Parathyroid adenoma (tissue), 2 donors: Measurements from ENCODE around the gene DCLK1.

Experiments
- H2AFZ ChIP-seq: fragments of 300-600 bp; sonication (generic); one replicate; pipeline ENCODE4 v1.7.0; 2017; ENCODE audit warnings: antibody characterized with exemption, mild to moderate bottlenecking
- H3K27ac ChIP-seq: fragments of 300-600 bp; sonication (generic); one replicate; pipeline ENCODE4 v1.7.0; 2017
- H3K27me3 ChIP-seq: fragments of 300-600 bp; sonication (generic); one replicate; pipeline ENCODE4 v1.7.0; 2017; ENCODE audit warnings: low read length; ENCODE audit not compliant: control insufficient read depth, insufficient read depth
- H3K36me3 ChIP-seq: fragments of 300-600 bp; sonication (generic); one replicate; pipeline ENCODE4 v1.7.0; 2017; ENCODE audit warnings: low read length; ENCODE audit not compliant: control insufficient read depth, insufficient read depth
- H3K4me1 ChIP-seq: fragments of 300-600 bp; sonication (generic); one replicate; pipeline ENCODE4 v1.7.0; 2017; ENCODE audit warnings: control low read depth
- H3K4me2 ChIP-seq: fragments of 300-600 bp; sonication (generic); one replicate; pipeline ENCODE4 v1.7.0; 2017; ENCODE audit warnings: low read length
- H3K4me3 ChIP-seq: fragments of 300-600 bp; sonication (generic); one replicate; pipeline ENCODE4 v1.7.0; 2017; ENCODE audit warnings: low read depth, low read length
- H3K79me2 ChIP-seq: fragments of 300-600 bp; sonication (generic); one replicate; pipeline ENCODE4 v1.7.0; 2017; ENCODE audit warnings: control low read depth
- H3K9ac ChIP-seq: fragments of 300-600 bp; sonication (generic); one replicate; pipeline ENCODE4 v1.7.0; 2017; ENCODE audit warnings: mild to moderate bottlenecking
- H3K9me3 ChIP-seq: fragments of 300-600 bp; sonication (generic); one replicate; pipeline ENCODE4 v1.7.0; 2017; ENCODE audit warnings: low read length; ENCODE audit not compliant: control insufficient read depth
- CTCF ChIP-seq: fragments of 300-600 bp; sonication (generic); IDR thresholded peaks from one replicate; pipeline ENCODE4 v1.7.0; 2017; ENCODE audit warnings: antibody characterized with exemption, mild to moderate bottlenecking
- donor health status: primary hyperparathyroidism.

Gene DCLK1

GRCh38 chr13:35874704-35875103 is 256.5 kb downstream of the DCLK1 start:
- no peak overlapping the region for H3K27ac ChIP-seq
- no peak for TF ChIP-seq CTCF

GRCh38 chr13:35872369-35872768 is 258.8 kb downstream of the DCLK1 start:
- Histone ChIP-seq H2AFZ (no peak overlapping the region), H3K27me3 (no peaks in the 10 kb centered on the region), H3K4me2 (no peak overlapping the region), H3K27ac (no peak overlapping the region), H3K4me1 (no peaks in the 10 kb centered on the region), H3K9ac (no peak overlapping the region), H3K9me3 (no peaks in the 10 kb centered on the region), H3K4me3 (no peak overlapping the region), H3K36me3 (no peaks in the 10 kb centered on the region), H3K79me2 (no peaks in the 10 kb centered on the region)
- no peak for TF ChIP-seq CTCF

More at GRCh38 chr13:35874704-35875103, 256.5 kb downstream of the DCLK1 start:
- Histone ChIP-seq H3K4me2 (no peak overlapping the region), H3K9ac (no peak overlapping the region), H3K36me3 (no peaks in the 10 kb centered on the region), H3K4me3 (no peak overlapping the region), H3K4me1 (no peaks in the 10 kb centered on the region), H3K27me3 (no peaks in the 10 kb centered on the region), H3K79me2 (no peaks in the 10 kb centered on the region), H2AFZ (no peak overlapping the region), H3K9me3 (no peaks in the 10 kb centered on the region)

GRCh38 chr13:35871561-35871960 is 259.6 kb downstream of the DCLK1 start:
- no peak for TF ChIP-seq CTCF
- H3K27ac ChIP-seq: no peak overlapping the region

GRCh38 chr13:35866801-35867200 is 264.4 kb downstream of the DCLK1 start:
- Histone ChIP-seq H3K79me2 (no peaks in the 10 kb centered on the region), H2AFZ (no peak overlapping the region), H3K4me1 (no peaks in the 10 kb centered on the region), H3K36me3 (no peaks in the 10 kb centered on the region), H3K27ac (no peak overlapping the region), H3K9ac (no peak overlapping the region), H3K9me3 (no peaks in the 10 kb centered on the region), H3K4me3 (no peak overlapping the region), H3K27me3 (no peaks in the 10 kb centered on the region), H3K4me2 (no peak overlapping the region)
- no peak for TF ChIP-seq CTCF

More at GRCh38 chr13:35871561-35871960, 259.6 kb downstream of the DCLK1 start:
- Histone ChIP-seq H3K27me3 (no peaks in the 10 kb centered on the region), H2AFZ (no peak overlapping the region), H3K9me3 (no peaks in the 10 kb centered on the region), H3K9ac (no peak overlapping the region), H3K79me2 (no peaks in the 10 kb centered on the region), H3K4me3 (no peak overlapping the region), H3K4me2 (no peak overlapping the region), H3K36me3 (no peaks in the 10 kb centered on the region), H3K4me1 (no peaks in the 10 kb centered on the region)
